PC-3 (cell line): ENCODE measurements around the gene AKAP13.

ENCODE experiments used
- CTCF ChIP-seq: fragments of 300-600 bp; sonication (generic); conservative IDR thresholded peaks from 2 replicates; pipeline ENCODE4 v1.5.1; 2017; ENCODE audit warnings: antibody characterized with exemption, low read depth, mild to moderate bottlenecking, low read length
- EZH2 ChIP-seq: fragments of 300-600 bp; sonication (generic); IDR thresholded peaks from one replicate; pipeline ENCODE4 v1.6.1; 2017; ENCODE audit warnings: antibody characterized with exemption, mild to moderate bottlenecking, low read length; ENCODE audit not compliant: unreplicated experiment

- no peak for TF ChIP-seq CTCF
- no peak for TF ChIP-seq EZH2
Measured at GRCh38 chr15:85616549-85617110, 236.2 kb downstream of the AKAP13 start.
